ENCODE results near the gene ACD.

The ACD gene

DNA sequence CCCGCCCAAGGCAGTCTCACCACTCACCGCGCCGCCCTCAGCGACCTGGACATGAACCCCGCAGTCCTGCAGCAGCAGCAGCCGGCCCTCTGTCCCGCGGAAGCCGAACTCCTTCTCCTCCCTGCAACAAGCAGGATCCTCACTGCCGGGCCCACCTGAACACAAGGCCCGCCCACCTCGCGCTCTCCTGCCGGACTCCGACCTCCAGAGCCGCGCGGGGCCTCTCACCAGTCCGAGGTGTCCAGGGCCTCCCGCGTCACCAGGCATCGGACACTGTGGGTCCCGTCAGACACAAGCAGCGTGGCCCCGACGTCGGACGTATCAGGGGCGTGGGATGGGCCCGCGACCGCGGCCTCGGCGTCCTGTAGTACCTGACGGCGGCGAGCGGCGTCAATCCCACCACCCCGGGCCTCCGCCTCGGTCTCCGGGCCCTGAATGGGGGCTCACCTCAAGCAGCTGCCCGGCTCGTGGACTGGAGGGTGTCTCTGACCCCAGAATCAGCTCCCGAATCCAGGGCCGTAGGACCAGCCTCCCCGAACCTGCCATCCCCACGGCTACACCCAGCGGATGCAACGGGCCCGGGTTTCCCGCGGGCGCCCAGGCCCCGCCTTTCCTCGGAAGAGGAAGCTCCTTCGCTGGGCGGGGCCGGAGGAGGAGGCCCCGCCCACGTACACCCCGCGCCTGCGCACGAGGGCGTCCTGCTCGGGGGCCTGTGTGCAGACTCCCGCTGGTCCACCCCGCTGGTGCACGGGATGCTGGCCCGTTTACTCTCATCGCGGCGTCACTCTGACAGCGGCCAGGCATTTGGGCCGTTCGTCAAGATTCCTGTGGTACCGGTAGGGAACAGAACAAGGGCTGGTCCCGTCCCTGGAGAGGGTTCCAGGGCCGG is at the start of gene ACD:
Gene ACD, minus strand, starts transcription at position 586 of the 889 bp plus-strand sequence. Its CDS starts 40 bp downstream, at position 546.
- Histone ChIP-seq H3K4me1 (ENCODE audit: control insufficient read depth in 1 of 2, insufficient read depth in 1 of 2, low read depth in 1 of 2, low read length in 1 of 2) (peaks cover 22 to 27% of the 10 kb centered on the region in 2 experiments), H3K27me3 (peaks cover 8% of the 10 kb centered on the region), H3K27ac (peak within 1 kb of the TSS; percentile 95), H3K36me3 (peaks cover 23% of the 10 kb centered on the region), H3K9me3 (no peaks in the 10 kb centered on the region), H3K4me3 (ENCODE audit: low read depth in 1 of 2, low read length in 1 of 2) (peak within 1 kb of the TSS; percentile 93 to 99)
- TF ChIP-seq, protein P1, sequence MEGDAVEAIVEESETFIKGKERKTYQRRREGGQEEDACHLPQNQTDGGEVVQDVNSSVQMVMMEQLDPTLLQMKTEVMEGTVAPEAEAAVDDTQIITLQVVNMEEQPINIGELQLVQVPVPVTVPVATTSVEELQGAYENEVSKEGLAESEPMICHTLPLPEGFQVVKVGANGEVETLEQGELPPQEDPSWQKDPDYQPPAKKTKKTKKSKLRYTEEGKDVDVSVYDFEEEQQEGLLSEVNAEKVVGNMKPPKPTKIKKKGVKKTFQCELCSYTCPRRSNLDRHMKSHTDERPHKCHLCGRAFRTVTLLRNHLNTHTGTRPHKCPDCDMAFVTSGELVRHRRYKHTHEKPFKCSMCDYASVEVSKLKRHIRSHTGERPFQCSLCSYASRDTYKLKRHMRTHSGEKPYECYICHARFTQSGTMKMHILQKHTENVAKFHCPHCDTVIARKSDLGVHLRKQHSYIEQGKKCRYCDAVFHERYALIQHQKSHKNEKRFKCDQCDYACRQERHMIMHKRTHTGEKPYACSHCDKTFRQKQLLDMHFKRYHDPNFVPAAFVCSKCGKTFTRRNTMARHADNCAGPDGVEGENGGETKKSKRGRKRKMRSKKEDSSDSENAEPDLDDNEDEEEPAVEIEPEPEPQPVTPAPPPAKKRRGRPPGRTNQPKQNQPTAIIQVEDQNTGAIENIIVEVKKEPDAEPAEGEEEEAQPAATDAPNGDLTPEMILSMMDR (IDR thresholded peaks at IDR 0.05), result no peak

DNA sequence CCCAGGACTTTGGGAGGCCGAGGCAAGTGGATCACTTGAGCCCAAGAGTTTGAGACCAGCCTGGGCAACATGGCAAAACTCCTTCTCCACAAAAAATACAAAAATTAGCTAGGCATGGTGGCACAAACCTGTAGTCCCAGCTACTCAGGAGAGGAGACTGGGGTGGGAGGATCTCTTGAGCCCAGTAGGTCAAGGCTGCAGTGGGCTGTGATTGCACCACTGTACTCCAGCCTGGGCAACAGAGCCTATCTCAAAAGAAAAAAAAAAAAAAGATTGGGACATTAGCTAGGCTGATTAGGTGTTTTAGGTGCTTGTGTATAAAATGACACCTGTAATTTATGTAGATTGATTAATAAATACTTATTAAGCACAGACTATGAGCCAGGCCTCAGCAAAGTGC is 49.0 kb upstream of the ACD start:
- no peaks in the 10 kb centered on the region for H3K36me3 ChIP-seq
- peaks cover 23 to 35% of the 10 kb centered on the region in 2 experiments for H3K4me1 ChIP-seq (ENCODE audit: control insufficient read depth in 1 of 2, insufficient read depth in 1 of 2, low read depth in 1 of 2, low read length in 1 of 2)
- no peaks in the 10 kb centered on the region for H3K9me3 ChIP-seq
- H3K27ac ChIP-seq, result no peak overlapping the region
- H3K27me3 ChIP-seq, result no peaks in the 10 kb centered on the region
- TF ChIP-seq, protein P1 (IDR thresholded peaks at IDR 0.05), result no peak
- H3K4me3 ChIP-seq (ENCODE audit: low read depth in 1 of 2, low read length in 1 of 2), result no peak overlapping the region

DNA sequence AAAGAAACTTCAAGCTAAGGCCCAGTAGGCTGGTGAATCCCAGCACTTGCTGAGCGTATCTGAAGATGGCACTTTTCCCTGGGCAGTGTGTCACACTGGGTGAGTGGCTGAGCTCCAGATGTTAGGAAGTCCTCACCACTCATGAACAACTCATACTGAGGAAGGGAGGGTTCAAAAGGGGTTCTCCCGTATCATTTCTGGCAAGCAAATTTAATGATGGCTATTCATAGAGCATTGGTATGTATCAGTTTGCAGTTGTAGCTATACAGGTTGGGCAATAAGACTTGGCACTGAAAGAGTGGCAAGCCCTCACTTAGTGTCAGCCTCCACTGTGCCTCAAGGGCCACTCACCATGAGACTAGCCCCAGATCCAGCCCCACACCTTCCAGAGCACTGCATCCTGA is 48.3 kb upstream of the ACD start:
- H3K4me1 ChIP-seq (ENCODE audit: control insufficient read depth in 1 of 2, insufficient read depth in 1 of 2, low read depth in 1 of 2, low read length in 1 of 2), result peaks cover 16 to 31% of the 10 kb centered on the region in 2 experiments
- H3K27ac ChIP-seq, result no peak overlapping the region
- H3K27me3 ChIP-seq, result no peaks in the 10 kb centered on the region
- TF ChIP-seq, protein P1 (IDR thresholded peaks at IDR 0.05), result no peak
- H3K36me3 ChIP-seq, result no peaks in the 10 kb centered on the region
- no peaks in the 10 kb centered on the region for H3K9me3 ChIP-seq
- H3K4me3 ChIP-seq (ENCODE audit: low read depth in 1 of 2, low read length in 1 of 2), result no peak overlapping the region

DNA sequence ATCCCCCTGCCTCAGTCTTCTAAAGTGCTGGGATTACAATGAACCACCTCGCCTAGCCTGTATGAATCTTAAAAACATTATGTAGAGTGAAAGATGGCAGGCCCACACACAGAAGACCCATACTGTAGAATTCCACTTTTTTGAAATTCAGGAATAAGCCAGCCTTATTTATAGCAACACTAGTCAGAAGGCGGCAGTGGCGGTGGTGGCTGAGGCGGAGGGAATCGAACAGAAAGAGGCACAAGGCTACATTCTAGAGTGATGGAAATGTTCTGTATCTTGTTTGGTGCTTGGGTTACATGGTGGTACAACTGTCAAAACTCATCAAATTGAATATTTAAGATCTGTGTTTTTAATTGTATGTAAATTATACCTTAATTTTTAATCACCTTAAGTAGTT is 47.7 kb upstream of the ACD start:
- TF ChIP-seq, protein P1 (IDR thresholded peaks at IDR 0.05), result no peak
- Histone ChIP-seq H3K9me3 (no peaks in the 10 kb centered on the region), H3K27ac (no peak overlapping the region), H3K36me3 (no peaks in the 10 kb centered on the region), H3K27me3 (no peaks in the 10 kb centered on the region), H3K4me1 (ENCODE audit: control insufficient read depth in 1 of 2, insufficient read depth in 1 of 2, low read depth in 1 of 2, low read length in 1 of 2) (peaks cover 10 to 26% of the 10 kb centered on the region in 2 experiments), H3K4me3 (ENCODE audit: low read depth in 1 of 2, low read length in 1 of 2) (no peak overlapping the region)

DNA sequence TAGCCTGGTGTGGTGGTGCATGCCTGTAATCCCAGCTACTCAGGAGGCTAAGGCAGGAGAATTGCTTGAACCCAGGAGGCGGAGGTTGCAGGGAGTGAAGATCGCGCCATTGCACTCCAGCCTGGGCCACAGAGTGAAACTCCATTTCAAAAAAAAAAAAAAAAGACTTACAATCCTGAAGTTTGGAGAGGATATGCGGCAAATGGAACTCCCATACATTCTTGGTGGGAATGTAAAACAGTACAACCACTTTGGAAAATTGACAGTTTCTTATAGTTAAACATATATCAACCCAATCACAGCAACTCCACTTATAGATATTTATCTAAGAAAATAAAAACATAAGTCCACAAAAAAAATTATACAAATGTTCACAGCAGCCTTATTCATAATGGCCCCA is 47.1 kb upstream of the ACD start:
- Histone ChIP-seq H3K4me3 (ENCODE audit: low read depth in 1 of 2, low read length in 1 of 2) (no peak overlapping the region), H3K4me1 (ENCODE audit: control insufficient read depth in 1 of 2, insufficient read depth in 1 of 2, low read depth in 1 of 2, low read length in 1 of 2) (peaks cover 10 to 25% of the 10 kb centered on the region in 2 experiments), H3K9me3 (no peaks in the 10 kb centered on the region), H3K36me3 (no peaks in the 10 kb centered on the region), H3K27me3 (no peaks in the 10 kb centered on the region), H3K27ac (no peak overlapping the region)
- TF ChIP-seq, protein P1 (IDR thresholded peaks at IDR 0.05), result no peak

Data from neutrophil (primary cell).